HG03108 (cell line): ENCODE data around the gene THSD4.
"Not testable (repeated sequence)": the region's sequence is repeated elsewhere in the genome, so short reads cannot be mapped to it uniquely, and the experiment has no call there.

Source experiments
- ATAC-seq: cut with Tn5 transposase; IDR thresholded peaks from one replicate; pipeline ENCODE4 v1.9.1; 2021; ENCODE audit warnings: moderate library complexity; ENCODE audit not compliant: unreplicated experiment

Gene THSD4

GRCh38 chr15:71319424-71319823, 204.2 kb downstream of the THSD4 start:
- not testable (repeated sequence) for ATAC-seq

GRCh38 chr15:71319935-71320334, 204.7 kb downstream of the THSD4 start:
- ATAC-seq: no peak

GRCh38 chr15:71323082-71323481, 207.8 kb downstream of the THSD4 start:
- no peak for ATAC-seq

GRCh38 chr15:71323584-71323983, 208.3 kb downstream of the THSD4 start:
- ATAC-seq: no peak

GRCh38 chr15:71325481-71325880, 210.2 kb downstream of the THSD4 start:
- no peak for ATAC-seq

- ATAC-seq: no peak
Observed at GRCh38 chr15:71328453-71328852, 213.2 kb downstream of the THSD4 start.

GRCh38 chr15:71329041-71329440, 213.8 kb downstream of the THSD4 start:
- no peak for ATAC-seq

GRCh38 chr15:71329497-71330260, 214.4 kb downstream of the THSD4 start:
- ATAC-seq: no peak

- no peak for ATAC-seq
Observed at GRCh38 chr15:71330638-71331162, 215.4 kb downstream of the THSD4 start.

GRCh38 chr15:71331173-71331572, 215.9 kb downstream of the THSD4 start:
- ATAC-seq: no peak

- no peak for ATAC-seq
Observed at GRCh38 chr15:71332431-71333004, 217.2 kb downstream of the THSD4 start.

- ATAC-seq: no peak
Observed at GRCh38 chr15:71333136-71333700, 217.9 kb downstream of the THSD4 start.

GRCh38 chr15:71333839-71334238, 218.6 kb downstream of the THSD4 start:
- no peak for ATAC-seq

- no peak for ATAC-seq
Observed at GRCh38 chr15:71334434-71334833, 219.2 kb downstream of the THSD4 start.

GRCh38 chr15:71334873-71335272, 219.6 kb downstream of the THSD4 start:
- ATAC-seq: no peak

- ATAC-seq: no peak
Observed at GRCh38 chr15:71335591-71335990, 220.3 kb downstream of the THSD4 start.

- no peak for ATAC-seq
Observed at GRCh38 chr15:71336671-71337070, 221.4 kb downstream of the THSD4 start.

- ATAC-seq: no peak
Observed at GRCh38 chr15:71337197-71337845, 222.1 kb downstream of the THSD4 start.

- no peak for ATAC-seq
Observed at GRCh38 chr15:71338265-71338664, 223.0 kb downstream of the THSD4 start.

- no peak for ATAC-seq
Observed at GRCh38 chr15:71338827-71339542, 223.7 kb downstream of the THSD4 start.
